ENCODE results near the gene C19orf18.

GRCh38 chr19:58022283-58022660 lies 47.9 kb upstream of the C19orf18 start:
- peak in 1 of 7 experiments; percentile 6 for TF ChIP-seq CTCF (IDR thresholded peaks at IDR 0.05)
- no peak for TF ChIP-seq POLR2AphosphoS5 (IDR thresholded peaks at IDR 0.05)
